ENCODE data around the gene ANO10. TPM values are rescaled to one million over a fixed set of nuclear protein-coding genes. Genes with fewer than 3 reads are reported as not detected.
"Not testable (repeated sequence)": the region's sequence is repeated elsewhere in the genome, so short reads cannot be mapped to it uniquely, and the experiment has no call there.

The ANO10 gene
- polyA plus RNA-seq, 4 donors: 37.5 to 50.5 (median 41.3) TPM

DNA sequence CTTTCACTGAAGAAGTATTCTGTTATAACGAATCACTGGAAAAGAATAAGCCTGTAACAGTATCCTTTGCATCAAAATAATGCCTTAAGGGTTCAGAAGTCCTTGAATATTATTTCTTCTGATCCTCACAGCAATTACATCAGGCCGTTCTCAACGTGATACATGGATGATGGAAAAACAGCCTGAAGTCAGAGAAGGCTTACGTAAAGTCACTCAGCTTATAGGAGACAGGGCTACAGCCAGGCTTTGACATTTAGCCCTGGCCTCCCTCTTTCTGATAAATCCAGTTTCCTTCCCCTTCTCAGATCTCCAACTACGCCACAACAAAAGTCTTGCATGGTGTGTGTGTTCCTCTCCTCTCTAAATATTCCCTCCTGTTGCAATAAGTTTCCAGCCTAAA is 131.9 kb downstream of the ANO10 start:
- DNase-seq (ENCODE audit: low read depth in 4 of 4, low spot score in 3 of 4): no peak

- no peak for DNase-seq (ENCODE audit: low read depth in 4 of 4, low spot score in 3 of 4)
These were observed 135.9 kb downstream of the ANO10 start for GRCh38 chr3:43485931-43486330.

- DNase-seq (ENCODE audit: low read depth in 4 of 4, low spot score in 3 of 4): no peak
These were observed 136.8 kb downstream of the ANO10 start for GRCh38 chr3:43484926-43485488.

- DNase-seq (ENCODE audit: low read depth in 4 of 4, low spot score in 3 of 4): no peak
These were observed 140.4 kb downstream of the ANO10 start for GRCh38 chr3:43481375-43481774.

DNA sequence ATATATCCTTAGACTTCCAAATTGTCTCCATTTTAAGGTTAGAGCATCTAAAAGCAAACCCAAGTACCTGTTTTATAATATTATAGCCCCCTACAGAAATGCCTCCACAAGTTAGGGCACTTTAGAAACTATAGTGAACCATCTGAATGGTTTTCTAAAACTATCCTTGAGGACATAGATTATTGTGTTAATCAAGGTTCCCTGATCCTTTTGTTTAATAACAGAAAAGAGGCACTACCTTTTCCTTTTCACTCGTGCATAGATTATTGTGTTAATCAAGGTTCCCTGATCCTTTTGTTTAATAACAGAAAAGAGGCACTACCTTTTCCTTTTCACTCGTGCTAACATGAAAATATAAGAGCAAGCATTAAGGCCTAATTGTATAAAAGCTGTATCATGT is 143.0 kb downstream of the ANO10 start:
- not testable (repeated sequence) for DNase-seq (ENCODE audit: low read depth in 4 of 4, low spot score in 3 of 4)

- no peak for DNase-seq (ENCODE audit: low read depth in 4 of 4, low spot score in 3 of 4)
These were observed 143.6 kb downstream of the ANO10 start for GRCh38 chr3:43478118-43478785.

DNA sequence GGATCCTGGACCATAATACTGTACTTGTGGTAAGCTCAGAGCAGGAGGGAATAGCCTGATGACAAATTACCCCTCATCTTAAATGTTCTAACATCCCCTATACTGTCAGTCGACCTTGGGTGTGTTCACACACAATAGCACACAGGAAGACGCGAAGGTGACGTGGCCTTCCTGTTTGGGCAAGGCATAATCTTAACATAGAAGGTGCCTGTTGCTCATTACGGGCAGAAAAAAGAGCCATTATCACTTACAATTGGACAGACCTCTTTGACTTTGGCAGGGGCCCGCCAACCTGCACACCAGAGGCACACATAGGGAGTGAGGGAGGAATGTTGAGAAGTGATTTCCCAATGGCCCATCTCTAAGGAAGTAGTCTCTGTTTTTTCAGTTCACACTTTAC is 144.2 kb downstream of the ANO10 start:
- no peak for DNase-seq (ENCODE audit: low read depth in 4 of 4, low spot score in 3 of 4)

- DNase-seq (ENCODE audit: low read depth in 4 of 4, low spot score in 3 of 4): no peak
These were observed 148.1 kb downstream of the ANO10 start for GRCh38 chr3:43473737-43474136.

- DNase-seq (ENCODE audit: low read depth in 4 of 4, low spot score in 3 of 4): no peak
These were observed 148.6 kb downstream of the ANO10 start for GRCh38 chr3:43473244-43473643.

- DNase-seq (ENCODE audit: low read depth in 4 of 4, low spot score in 3 of 4): no peak
These were observed 153.7 kb downstream of the ANO10 start for GRCh38 chr3:43468133-43468532.

GRCh38 chr3:43465109-43465508 is 156.7 kb downstream of the ANO10 start:
- DNase-seq (ENCODE audit: low read depth in 4 of 4, low spot score in 3 of 4): no peak

GRCh38 chr3:43462566-43462965 is 159.2 kb downstream of the ANO10 start:
- not testable (repeated sequence) for DNase-seq (ENCODE audit: low read depth in 4 of 4, low spot score in 3 of 4)

DNA sequence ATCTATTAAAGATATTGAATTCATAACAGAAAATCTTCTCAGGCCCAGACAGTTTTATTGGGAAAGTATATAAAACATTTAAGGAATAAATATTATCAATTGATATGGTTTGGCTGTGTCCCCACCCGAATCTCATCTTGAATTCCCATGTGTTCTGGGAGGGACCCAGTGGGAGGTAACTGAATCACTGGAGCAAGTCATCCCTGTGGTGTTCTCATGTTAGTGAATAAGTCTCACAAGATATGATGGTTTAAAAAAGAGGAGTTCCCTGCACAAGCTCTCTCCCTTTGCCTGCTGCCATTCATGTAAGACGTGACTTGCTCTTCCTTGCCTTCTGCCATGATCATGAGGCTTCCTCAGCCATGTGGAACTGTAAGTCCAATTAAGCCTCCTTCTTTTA is 160.5 kb downstream of the ANO10 start:
- DNase-seq (ENCODE audit: low read depth in 4 of 4, low spot score in 3 of 4): no peak

- not testable (repeated sequence) for DNase-seq (ENCODE audit: low read depth in 4 of 4, low spot score in 3 of 4)
These were observed 164.8 kb downstream of the ANO10 start for GRCh38 chr3:43457038-43457437.

DNA sequence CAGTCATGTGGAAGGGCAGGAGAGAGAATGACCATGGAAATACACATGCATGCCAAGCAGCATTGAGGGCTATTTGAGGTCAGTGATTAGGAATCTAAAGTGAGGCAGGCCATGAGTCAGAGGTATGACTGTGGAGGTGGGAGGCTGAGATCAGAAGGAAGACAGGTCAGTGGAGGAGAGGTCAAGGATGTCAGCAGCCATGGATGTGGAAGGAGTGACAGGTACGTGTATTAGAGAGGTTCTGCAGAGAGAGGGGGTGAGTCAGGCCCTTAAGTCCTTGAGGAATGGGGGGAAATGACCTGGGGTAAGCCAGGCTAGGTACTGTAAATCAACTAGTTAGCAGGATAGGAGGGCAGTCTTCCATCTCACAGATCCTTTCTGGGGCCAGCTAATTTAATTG is 166.6 kb downstream of the ANO10 start:
- no peak for DNase-seq (ENCODE audit: low read depth in 4 of 4, low spot score in 3 of 4)

DNA sequence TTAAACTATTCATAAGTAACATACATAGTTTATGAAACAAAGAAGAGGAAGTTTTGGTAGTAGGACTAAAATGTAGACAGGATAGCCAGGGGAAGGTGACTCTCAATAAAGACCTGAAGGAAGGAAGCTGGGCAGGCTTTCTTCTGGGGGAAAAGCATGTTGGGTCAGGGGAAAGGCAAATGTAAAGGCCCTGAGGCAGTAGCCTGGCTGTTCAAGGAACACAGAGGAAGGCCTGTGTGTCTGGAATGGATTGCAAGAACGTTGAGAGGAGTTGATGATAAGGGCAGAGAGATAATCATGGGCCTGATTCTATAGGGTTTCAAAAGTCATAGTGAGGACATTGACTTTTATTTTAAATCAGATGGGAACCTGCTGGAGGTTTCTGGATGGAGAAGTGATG is 167.8 kb downstream of the ANO10 start:
- DNase-seq (ENCODE audit: low read depth in 4 of 4, low spot score in 3 of 4): no peak

GRCh38 chr3:43451670-43452254 is 170.0 kb downstream of the ANO10 start:
- no peak for DNase-seq (ENCODE audit: low read depth in 4 of 4, low spot score in 3 of 4)

DNA sequence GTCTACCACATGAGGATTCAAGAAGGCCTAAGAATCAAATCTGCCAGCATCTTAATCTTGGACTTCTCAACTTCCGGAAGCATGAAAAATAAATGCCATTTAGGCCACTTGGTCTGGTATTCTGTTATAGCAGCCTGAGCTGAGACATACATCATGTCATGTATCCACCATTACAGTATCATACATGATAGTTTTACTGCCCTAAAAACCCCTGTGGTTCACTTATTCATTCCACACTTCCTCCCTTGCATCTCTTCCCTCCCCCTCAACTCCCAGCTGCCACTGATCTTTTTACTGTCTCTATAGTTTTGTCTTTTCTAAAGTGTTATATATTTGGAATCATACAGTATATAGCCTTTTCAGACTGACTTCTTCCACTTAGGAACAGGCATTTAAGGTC is 173.7 kb downstream of the ANO10 start:
- no peak for DNase-seq (ENCODE audit: low read depth in 4 of 4, low spot score in 3 of 4)

GRCh38 chr3:43445820-43446219 is 176.0 kb downstream of the ANO10 start:
- DNase-seq (ENCODE audit: low read depth in 4 of 4, low spot score in 3 of 4): no peak

- DNase-seq (ENCODE audit: low read depth in 4 of 4, low spot score in 3 of 4): no peak
These were observed 178.9 kb downstream of the ANO10 start for GRCh38 chr3:43442872-43443395.

DNA sequence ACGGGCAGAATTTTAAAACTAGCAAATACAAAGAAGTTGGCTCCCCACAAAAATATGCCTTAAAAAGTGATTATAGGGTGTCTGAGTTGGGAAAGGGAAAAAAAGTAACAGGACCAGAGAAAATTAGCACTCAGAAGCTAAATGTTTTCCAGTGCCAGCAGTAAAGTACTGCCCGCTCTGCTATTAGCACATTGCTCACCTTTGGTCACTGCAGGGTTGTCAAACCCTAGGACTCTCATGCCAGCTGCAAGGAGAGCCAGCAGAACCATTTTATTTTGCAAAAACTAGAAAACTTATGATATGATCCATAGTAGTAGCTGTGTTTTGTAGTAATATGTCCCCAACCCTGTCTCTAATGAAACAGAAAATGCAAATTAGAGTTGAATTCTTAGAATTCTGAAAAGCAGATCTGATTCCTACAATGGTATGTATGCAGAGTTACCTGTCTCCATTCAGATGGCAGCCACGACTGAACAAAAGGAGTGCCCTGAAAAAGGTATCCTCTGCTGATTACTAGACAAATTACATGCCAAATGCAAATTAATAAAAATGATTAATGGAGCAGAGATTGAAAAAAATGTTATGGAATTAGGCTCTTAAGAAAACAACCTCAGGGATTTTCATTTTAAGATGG is 185.2 kb downstream of the ANO10 start:
- no peak for DNase-seq (ENCODE audit: low read depth in 4 of 4, low spot score in 3 of 4)

DNA sequence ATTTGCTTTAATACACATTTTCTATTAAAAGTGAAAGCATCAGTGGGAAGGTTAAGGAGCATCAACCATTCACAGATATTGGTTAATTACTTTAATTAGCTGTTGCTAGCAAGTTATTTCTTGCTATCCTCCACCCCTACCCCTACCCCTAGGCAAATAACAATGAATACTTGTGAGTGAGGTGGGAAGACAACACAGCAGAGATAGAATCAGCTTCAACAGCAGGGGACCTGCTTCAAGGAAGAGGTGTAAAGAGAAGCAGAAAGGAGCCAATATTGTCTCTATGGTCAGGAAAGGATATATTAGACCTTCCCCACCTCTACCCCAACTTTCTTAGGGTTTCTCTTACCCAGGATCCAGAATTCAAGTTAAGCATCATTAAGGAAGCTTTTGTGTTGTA is 186.1 kb downstream of the ANO10 start:
- DNase-seq (ENCODE audit: low read depth in 4 of 4, low spot score in 3 of 4): no peak
